HFFc6 (cell line): ENCODE results near the gene BORCS5. TPM values are rescaled to one million over a fixed set of nuclear protein-coding genes. Genes with fewer than 3 reads are reported as not detected.
A peak's percentile ranks its signal among the peaks of the same experiment; 100 is the strongest.
"Not testable (repeated sequence)": the region's sequence is repeated elsewhere in the genome, so short reads cannot be mapped to it uniquely, and the experiment has no call there.

Experiments used
- DNase-seq: peaks from one replicate; pipeline ENCODE4 v3.0.0-alpha.2; 2018
- H3K27ac Mint-ChIP-seq: 2 replicates; pipeline ENCODE4 v1.8.0; 2020; ENCODE audit warnings: mild to moderate bottlenecking, mixed read lengths
- H3K27me3 Mint-ChIP-seq: 2 replicates; pipeline ENCODE4 v1.8.0; 2021; ENCODE audit warnings: mild to moderate bottlenecking, moderate library complexity, mixed read lengths; ENCODE audit not compliant: insufficient read depth
- H3K36me3 Mint-ChIP-seq: 2 replicates; pipeline ENCODE4 v1.8.0; 2021; ENCODE audit warnings: low read depth, mixed read lengths
- H3K4me1 Mint-ChIP-seq: 2 replicates; pipeline ENCODE4 v1.8.0; 2020; ENCODE audit warnings: low read depth, mixed read lengths
- H3K4me3 Mint-ChIP-seq: 2 replicates; pipeline ENCODE4 v1.8.0; 2020; ENCODE audit warnings: mild to moderate bottlenecking, moderate library complexity, mixed read lengths
- H3K9me3 Mint-ChIP-seq: 2 replicates; pipeline ENCODE4 v1.8.0; 2020; ENCODE audit warnings: mild to moderate bottlenecking, mixed read lengths
- total RNA-seq, 6 experiments: library from RNA; stranded (reverse); fragmentation: NEBNext Ultra II Directional; extraction: Animal tissue kit (Norgen Biotek cat#: 25700); gene quantifications; 2 replicates in 1 of 6; 3 replicates in 5 of 6; pipeline ENCODE4 v1.2.3, GENCODE V29; 2021
- TF ChIP-seq, protein P1 (sequence below): fragments of 200-600 bp; sonication (generic); IDR thresholded peaks from 2 replicates; pipeline ENCODE4 v1.5.0; 2021; ENCODE audit warnings: antibody characterized with exemption, mild to moderate bottlenecking

BORCS5 gene
- total RNA-seq, 6 experiments from 2014 or later, result 8.7 to 13.9 (median 10.6) TPM

DNA sequence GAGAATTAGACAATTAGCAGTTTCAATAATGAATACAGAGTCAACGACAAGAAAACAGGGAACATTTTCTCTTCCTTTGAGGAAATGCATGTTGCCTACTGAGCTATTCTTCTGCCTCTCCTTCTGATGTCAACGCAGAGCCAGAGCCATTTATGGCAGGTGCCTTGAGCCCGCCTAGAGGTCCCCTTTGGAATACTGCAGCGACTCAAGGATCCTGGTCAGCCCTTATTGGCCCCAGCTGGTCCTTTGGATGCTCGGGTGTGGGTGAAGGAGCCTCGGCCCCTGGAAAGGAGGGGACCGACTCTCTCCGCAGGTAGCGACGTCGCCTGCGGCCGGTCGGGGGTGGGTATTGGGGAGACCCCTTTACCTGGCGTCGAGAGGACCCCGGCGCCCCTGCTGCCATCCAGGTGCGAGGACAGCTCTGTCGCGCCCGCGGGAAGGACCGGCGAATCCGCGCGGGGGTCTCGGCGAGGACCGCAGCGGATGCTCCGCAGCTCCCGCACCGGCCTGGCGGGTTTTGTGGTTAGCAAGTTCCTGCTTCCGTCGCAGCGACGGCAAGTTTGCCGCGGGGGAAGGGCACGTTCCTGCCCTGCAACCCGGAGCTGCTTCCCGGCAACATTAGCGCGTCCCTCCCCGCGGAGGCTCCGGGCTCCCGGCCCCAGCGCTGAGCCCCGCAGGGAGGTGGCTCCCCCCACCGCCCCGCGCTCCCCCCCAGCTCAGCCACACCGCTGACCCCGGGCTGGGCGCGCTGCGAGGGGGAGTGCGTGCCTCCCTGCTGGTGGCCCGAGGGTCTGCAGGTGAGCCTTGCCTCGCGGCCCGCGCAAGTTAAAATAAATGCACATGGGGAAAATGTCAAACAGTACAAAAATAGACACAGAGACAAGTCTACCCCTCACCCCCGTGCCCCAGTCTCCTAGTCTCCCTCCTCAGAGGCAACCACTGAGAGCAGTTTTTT lies 6.9 kb upstream of the BORCS5 start, which contains the start of gene MANSC1:
MANSC1 (minus strand) TSS at position 532 of the 955 bp plus-strand sequence. CDS start 6,928 bp downstream, outside the sequence.
- Mint-ChIP-seq H3K4me3 (peak within 1 kb of the TSS; percentile 70), H3K4me1 (peaks cover 8% of the 10 kb centered on the region; the same call in 1 of the 2 replicates), H3K9me3 (no peaks in the 10 kb centered on the region), H3K36me3 (no peaks in the 10 kb centered on the region), H3K27ac (no peak within 1 kb of the TSS), H3K27me3 (peaks cover 3% of the 10 kb centered on the region)
- DNase-seq, result no peak
- TF ChIP-seq, protein P1, sequence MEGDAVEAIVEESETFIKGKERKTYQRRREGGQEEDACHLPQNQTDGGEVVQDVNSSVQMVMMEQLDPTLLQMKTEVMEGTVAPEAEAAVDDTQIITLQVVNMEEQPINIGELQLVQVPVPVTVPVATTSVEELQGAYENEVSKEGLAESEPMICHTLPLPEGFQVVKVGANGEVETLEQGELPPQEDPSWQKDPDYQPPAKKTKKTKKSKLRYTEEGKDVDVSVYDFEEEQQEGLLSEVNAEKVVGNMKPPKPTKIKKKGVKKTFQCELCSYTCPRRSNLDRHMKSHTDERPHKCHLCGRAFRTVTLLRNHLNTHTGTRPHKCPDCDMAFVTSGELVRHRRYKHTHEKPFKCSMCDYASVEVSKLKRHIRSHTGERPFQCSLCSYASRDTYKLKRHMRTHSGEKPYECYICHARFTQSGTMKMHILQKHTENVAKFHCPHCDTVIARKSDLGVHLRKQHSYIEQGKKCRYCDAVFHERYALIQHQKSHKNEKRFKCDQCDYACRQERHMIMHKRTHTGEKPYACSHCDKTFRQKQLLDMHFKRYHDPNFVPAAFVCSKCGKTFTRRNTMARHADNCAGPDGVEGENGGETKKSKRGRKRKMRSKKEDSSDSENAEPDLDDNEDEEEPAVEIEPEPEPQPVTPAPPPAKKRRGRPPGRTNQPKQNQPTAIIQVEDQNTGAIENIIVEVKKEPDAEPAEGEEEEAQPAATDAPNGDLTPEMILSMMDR, result peak; percentile 68

DNA sequence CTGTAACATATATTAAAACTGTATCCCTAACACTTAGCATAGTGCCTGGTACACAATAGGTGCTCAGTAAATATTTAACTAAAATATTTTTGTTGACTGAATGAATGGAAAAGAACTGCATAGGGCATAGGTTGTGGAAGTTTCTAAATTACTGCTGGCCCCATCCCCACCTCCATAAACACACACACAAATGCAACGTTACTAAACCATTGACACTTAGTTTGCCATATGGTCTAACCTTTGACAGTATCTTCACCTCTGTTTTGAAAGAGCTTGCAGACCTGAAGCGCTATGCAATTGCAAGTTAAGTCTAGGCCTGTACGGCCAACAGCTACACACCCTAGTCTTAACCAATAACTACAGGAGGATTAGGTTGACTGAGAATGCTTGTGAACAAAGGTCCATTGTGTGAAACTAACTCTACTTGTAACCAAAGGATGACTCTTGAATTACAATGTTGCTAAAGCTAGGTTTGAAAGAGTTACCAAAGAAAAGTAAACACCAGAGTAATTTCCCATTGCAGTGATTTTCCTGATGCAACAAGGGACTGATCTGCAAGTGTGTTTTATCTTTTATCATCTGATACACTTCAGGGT lies 5.9 kb upstream of the BORCS5 start:
- Mint-ChIP-seq H3K36me3 (no peaks in the 10 kb centered on the region), H3K27ac (no peak overlapping the region), H3K9me3 (no peaks in the 10 kb centered on the region), H3K4me3 (peak overlapping the region; percentile 70; the same call in 1 of the 2 replicates), H3K4me1 (peaks cover 8% of the 10 kb centered on the region; the same call in 1 of the 2 replicates), H3K27me3 (peaks cover 3% of the 10 kb centered on the region)
- TF ChIP-seq, protein P1, result no peak
- DNase-seq, result no peak

DNA sequence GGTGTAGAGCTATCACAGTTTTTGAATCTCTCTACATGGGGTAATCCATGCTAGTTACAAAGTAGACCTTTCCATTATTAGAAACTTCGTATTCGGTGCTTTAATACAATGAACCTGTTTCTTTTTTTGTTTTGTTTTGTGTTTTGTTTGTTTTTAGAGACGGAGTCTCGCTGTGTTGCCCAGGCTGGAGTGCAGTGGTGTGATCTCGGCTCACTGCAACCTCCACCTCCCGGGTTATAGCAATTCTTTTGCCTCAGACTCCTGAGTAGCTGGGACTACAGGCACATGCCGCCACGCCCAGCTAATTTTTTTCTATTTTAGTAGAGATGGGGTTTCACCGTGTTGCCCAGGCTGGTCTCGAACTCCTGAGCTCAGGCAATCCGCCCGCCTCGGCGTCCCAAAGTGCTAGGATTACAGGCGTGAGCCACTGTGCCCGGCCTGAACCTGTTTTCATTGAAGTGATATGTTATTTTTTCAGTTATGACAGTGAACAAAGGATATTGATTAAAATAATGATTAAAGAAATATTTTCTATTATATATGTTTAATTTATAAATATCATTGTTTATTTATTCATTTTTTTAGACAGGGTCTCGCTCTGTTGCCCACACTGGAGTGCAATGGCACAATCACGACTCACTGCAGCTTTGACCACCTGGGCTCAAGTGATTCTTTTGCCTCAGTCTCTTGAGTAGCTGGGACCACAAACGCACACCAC lies 5.3 kb upstream of the BORCS5 start:
- H3K4me3 Mint-ChIP-seq, DNase-seq, H3K27me3 Mint-ChIP-seq, H3K9me3 Mint-ChIP-seq, H3K27ac Mint-ChIP-seq, H3K36me3 Mint-ChIP-seq: not testable (repeated sequence)
- peaks cover 11% of the 10 kb centered on the region for H3K4me1 Mint-ChIP-seq

DNA sequence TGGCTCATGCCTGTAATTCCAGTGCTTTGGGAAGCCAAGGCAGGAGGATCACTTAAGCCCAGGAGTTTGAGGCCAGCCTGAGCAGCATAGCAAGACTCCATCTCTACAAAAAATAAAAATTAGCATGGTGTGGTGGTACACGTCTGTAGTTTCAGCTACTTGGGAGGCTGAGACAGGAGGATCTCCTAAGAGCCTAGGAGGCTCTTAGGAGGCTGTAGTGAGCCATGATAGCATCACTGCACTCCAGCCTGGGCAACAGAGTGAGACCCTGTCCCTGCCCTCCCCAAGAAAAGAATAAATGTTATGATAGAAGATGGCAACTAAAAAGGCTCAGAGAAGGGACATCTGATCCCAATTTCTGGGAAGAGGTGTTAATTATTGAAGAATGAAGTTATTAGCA lies 3.6 kb upstream of the BORCS5 start:
- H3K4me1 Mint-ChIP-seq, result peaks cover 20% of the 10 kb centered on the region
- H3K9me3 Mint-ChIP-seq, result no peaks in the 10 kb centered on the region
- H3K27me3 Mint-ChIP-seq, result peaks cover 2% of the 10 kb centered on the region
- no peak overlapping the region for H3K27ac Mint-ChIP-seq
- TF ChIP-seq, protein P1, result no peak
- no peak for DNase-seq
- H3K4me3 Mint-ChIP-seq, result no peak overlapping the region
- H3K36me3 Mint-ChIP-seq, result no peaks in the 10 kb centered on the region

DNA sequence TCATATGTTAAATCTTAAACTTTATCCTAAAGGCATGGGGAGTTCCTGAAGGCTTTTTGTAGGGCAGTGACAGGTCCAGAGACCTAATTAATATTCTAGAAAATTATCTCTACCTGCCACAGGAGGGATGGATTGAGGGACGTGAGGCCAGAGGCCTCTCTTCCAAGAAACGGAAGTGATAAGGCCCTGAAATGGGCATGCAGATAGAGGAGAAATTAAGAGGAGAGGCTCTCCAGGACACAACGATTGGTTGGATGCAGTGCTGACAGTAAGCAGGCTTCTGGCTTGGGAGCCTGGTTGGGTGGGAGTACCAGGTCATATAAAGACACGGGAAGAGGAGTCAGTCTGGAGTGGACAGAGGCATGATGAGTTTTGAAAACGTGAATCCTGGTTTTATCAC lies 3.1 kb upstream of the BORCS5 start:
- Mint-ChIP-seq H3K4me1 (peaks cover 25% of the 10 kb centered on the region), H3K27me3 (peaks cover 2% of the 10 kb centered on the region), H3K36me3 (no peaks in the 10 kb centered on the region), H3K27ac (no peak overlapping the region), H3K4me3 (no peak overlapping the region), H3K9me3 (no peaks in the 10 kb centered on the region)
- TF ChIP-seq, protein P1, result no peak
- DNase-seq, result no peak
